ENCODE data around the gene GRIK4.

GRCh38 chr11:120988603-120989002 lies 477.1 kb downstream of the GRIK4 start:
- TF ChIP-seq GATA2 (IDR thresholded peaks at IDR 0.05; ENCODE audit: low read depth, low read length) (no peak), GATA3 (IDR thresholded peaks at IDR 0.05; ENCODE audit: low read depth, low read length) (no peak)
